HG03095 (cell line): ENCODE measurements around the gene C16orf92.
"Not testable (repeated sequence)": the region's sequence is repeated elsewhere in the genome, so short reads cannot be mapped to it uniquely, and the experiment has no call there.

Experiments
- ATAC-seq: cut with Tn5 transposase; IDR thresholded peaks from one replicate; pipeline ENCODE4 v1.9.1; 2021; ENCODE audit warnings: moderate library complexity; ENCODE audit not compliant: unreplicated experiment

The C16orf92 gene

DNA sequence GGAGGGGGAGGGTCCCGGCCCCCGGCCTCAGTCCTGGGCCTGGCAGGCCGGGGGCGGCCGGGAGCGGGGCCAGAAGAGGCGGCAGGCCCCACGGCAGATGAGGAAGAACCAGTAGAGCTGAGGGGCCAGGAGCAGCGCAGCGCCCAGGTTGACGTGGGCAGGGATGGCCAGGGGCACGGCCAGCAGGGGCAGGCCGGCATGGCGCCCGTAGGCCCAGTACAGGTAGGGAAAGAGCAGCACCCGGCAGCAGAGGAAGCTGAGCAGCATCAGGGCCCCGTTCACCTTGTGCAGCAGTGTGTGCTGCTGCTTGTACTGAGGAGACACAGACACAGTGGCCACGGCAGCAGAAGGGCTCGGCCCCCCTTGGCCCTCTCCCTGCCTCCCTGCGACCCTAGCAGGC, 2.2 kb downstream of the C16orf92 start:
- ATAC-seq = no peak

GRCh38 chr16:30025574-30025973, 2.6 kb downstream of the C16orf92 start:
- no peak for ATAC-seq

DNA sequence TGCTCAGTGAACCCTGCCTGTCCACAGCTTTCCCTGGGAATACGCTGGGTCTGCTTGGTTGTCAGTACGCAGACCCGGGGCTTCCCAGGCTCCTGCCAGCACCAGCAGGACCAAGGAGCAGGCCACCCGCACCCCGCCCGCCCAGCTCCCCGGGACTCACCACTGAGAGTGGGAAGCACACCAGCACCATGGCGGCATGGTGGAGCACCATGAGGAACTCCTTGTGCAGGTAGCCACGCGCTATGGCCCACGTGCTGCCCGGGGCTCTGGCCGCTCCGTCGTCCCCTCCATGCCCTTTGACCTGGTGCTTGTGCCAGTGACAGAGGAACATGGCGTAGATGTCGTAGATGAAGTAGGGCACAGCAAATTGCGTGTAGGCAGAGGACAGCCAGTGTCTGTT, 3.5 kb downstream of the C16orf92 start:
- ATAC-seq = no peak

DNA sequence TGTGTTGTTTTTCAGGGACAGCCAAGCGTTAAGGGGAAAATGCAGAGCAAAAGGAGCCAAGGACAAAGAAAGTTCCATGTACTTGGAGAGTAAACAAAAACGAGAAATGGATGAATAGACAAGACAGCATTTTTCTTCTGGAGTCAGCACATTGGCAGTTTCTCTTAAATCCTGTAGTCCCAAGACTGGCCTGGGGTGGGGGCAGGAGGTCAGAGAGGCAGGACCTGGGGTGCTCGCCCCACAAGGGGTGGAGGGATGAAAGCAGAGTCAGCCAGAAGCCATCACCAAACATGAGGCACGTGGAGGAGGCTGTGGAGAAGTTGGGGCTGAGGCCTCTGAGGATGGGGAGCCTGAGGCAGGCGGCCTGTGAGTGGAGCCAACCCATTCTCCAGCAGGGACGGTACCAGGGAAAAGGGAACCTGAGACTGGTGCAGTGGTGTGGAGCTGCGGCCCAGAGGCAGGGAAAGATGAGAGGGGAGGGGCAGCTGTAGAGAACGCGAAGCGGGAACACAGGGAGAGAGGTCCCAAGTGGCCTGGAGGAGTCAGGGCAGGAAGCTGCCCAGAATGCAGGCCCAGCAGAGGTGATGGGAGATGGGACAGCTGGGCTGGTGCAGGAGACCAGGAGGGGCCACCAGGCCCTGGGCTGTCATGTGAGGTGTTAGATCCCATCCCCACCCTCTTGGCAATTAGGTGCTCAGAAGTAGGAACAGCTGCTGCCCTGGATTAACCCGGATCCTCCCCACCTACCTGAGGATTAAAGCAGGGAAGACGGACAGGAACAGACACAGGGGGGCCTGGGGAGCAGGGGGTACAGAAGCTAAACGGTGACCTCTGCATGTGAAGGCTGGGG, 4.8 kb downstream of the C16orf92 start:
- ATAC-seq = no peak

GRCh38 chr16:30028438-30029076, 5.6 kb downstream of the C16orf92 start:
- ATAC-seq = no peak

DNA sequence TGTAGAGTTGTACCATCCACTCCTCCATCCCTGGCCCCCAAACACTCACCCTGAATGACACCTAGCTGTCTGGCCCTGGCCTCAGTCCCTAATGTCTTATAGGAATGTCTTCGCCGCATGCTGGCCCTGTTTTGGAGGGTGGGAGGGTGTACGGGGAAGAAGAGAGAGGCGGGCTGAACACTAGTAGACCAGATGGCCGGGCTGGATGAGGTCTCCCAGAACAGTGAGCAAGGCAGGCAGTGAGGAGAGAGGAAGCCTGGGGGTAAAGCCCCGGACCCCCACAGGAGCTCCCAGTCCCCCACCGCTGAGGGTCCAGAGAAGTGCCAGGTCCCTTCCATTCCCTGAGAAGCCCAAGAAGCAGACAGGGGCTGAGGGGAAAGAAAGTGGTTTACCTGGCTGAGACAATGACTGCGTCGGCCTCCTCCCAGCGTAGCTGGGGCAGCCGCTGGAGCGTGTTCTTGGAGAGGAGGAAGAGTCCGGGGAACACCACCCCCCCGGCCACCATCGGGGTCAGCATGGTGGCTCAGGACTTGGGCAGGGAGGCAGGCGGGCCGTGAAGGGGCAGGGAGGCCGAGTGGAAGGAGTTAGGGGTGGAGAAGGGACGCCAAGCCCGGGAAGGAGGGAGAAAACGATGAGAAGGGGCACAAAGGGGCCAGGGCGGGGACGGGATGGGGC, 7.2 kb downstream of the C16orf92 start:
- no peak for ATAC-seq

GRCh38 chr16:30030841-30031413, 7.9 kb downstream of the C16orf92 start, which contains the start of gene TLCD3B:
TSS of gene TLCD3B (minus strand) at chr16:30031271. CDS start at chr16:30030527, 744 bp downstream.
- ATAC-seq = no peak

- no peak for ATAC-seq
Measured at GRCh38 chr16:30031477-30031918, 8.5 kb downstream of the C16orf92 start.

- no peak for ATAC-seq
Measured at GRCh38 chr16:30032083-30032819, 9.3 kb downstream of the C16orf92 start.

DNA sequence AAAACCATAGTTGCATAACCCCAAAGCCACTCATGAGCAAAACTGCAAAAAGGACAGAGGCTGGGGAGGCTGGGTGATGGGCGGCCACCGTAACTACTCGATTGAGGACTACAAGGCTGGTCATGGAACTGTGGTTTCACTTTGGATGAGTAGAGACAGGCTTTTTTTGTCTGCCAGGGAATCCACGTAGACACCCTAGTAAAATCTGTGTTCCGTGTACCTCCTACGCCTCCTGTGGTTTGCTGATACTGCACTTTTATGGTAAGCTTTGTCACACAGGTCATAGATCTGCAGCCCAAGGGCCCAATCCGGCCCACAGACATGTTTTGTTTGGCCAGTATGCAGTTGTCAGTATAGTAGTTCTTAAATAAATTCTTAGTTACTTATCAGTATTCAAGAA, 10.3 kb downstream of the C16orf92 start:
- no peak for ATAC-seq

DNA sequence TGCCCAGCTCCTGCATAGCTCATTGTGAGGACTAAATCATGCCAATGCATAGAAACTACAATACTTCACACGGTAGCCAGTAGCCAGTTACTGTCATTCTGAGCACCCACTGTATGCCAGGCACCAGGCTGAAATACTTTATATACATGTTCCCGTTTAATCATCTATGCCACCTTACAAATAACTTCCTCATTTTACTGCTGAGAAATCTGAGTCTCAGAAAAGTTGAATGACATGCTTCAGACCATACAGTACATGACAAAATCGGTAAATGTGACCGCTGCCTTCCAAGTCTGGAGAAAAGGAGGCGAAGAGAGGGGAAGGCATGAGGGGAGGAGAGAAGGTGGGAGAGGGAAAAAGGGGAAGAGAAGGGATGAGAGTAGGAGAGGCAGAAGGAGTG, 17.2 kb downstream of the C16orf92 start:
- ATAC-seq = no peak

- not testable (repeated sequence) for ATAC-seq
Measured at GRCh38 chr16:30040690-30041089, 17.7 kb downstream of the C16orf92 start.

DNA sequence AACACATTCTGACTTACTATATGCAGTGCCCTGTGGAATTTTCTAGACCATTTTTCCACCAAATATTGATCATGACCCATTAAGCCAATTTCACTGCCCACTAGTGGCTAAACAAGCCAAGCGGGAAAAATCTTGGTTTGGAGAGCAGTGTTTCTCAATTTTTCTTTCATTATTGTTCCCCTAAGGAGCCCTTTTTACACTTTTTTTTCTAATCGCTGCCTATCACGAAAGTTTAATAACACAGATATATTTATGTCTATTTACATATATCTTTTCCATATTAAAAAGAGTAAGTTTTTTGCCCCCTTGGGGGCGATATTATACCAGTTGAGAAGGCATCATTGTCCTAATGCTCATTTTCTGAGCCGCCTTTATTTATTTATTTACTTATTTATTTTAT, 18.8 kb downstream of the C16orf92 start:
- no peak for ATAC-seq

DNA sequence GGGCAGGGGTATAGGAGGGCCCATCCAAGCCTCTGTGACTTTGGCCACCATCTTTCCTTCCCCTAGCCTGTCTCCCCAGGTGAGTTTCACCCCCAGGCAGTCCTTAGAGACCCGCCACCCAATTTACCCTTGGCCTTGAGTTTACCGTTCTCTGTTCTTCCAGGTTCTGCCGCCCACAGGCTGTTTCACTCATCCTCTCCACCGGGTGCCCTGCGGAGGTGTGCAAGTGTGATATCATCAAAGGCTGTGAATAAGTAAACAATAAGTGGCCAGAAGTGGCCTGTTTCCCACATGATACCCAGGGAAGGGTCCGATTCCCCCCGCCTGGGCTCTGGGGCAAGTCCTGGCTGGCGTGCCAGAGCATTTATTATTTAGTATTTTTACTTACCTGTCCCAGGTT, 23.2 kb downstream of the C16orf92 start:
- no peak for ATAC-seq

DNA sequence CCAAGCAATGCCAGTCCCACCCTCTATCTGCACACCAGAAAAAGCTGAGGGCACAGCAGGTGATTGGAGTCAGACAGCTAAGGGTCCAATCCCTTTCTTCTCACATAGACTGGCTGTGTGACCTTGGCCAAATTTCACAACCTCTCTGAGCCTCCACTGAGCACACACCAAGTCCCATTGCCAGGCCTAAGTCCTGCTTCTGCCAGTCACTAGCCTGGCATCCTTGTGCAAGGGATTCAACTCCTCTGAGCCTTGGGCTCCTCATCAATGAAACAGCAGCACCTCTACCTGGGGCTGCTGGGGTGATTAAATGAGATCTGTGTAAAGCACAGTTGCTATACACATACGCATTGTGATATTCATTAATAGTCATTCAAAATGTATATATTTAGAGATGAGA, 23.6 kb downstream of the C16orf92 start:
- ATAC-seq = no peak

DNA sequence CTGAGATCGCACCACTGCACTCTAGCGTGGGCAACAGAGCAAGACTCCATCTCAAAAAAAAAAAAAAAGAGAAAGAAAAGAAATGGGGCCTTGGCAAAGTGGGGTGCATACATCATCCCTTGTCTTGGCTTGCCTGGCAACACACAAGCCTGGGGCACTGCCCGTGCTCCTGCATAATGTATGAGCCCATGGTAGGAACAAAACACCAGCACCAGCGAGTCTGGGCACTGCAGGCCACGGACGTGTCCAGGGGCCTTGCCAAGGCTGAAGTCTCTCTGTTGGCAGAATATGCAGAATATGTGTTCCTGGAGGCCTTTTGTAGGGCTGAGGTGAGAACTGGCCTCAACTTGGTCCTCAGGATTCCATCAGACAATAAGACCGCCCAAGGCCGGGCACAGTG, 26.9 kb downstream of the C16orf92 start:
- no peak for ATAC-seq

DNA sequence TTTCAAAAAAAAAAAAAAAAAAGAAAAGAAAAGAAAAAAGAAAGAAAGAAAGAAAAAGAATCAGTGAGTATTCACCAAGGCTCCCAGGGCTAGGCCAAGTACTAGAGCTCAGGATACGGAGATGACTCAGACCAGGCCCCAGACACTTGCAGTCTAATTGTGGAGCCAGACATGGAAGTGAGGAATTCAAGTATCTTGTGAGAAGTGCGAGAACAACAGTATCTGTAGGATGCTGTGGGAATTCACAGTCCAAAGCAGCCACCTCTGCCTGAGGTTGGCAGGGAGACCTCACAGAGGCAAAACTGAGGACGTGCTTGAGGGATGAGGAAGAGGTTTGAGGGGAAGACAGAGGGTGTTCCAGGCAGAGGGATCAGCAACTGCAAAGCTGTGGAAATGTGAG, 28.5 kb downstream of the C16orf92 start:
- ATAC-seq = no peak

- no peak for ATAC-seq
Measured at GRCh38 chr16:30052671-30053372, 29.8 kb downstream of the C16orf92 start.

GRCh38 chr16:30053376-30054015, 30.5 kb downstream of the C16orf92 start:
- no peak for ATAC-seq

DNA sequence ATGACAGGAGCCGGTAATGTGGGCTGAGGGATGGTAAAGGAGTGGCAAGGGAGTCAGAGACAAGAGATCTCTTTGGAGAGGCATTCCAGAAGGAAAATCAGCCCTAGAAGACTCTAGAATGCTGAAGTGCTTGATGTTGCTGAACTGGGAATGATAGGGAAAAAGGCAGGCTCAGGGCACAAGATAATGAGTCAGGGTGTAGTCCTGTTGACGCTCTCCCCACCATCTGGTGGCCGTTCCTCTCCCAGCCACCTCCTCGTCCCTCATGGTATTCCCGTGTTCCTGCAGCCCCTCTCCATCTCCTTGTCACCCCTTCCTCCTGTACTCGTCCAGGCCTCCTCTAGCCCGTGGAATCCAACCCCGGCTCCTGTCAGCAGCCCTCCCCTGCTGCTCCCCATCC, 31.5 kb downstream of the C16orf92 start:
- ATAC-seq = no peak
